ENCODE measurements around the gene XYLB.

XYLB gene

GRCh38 chr3:38458796-38459498, 112.4 kb downstream of the XYLB start:
- Histone ChIP-seq H3K9ac (ENCODE audit: low read depth, low read length) (no peak overlapping the region), H3K4me1 (ENCODE audit: insufficient read depth, low read length) (peaks cover 24% of the 10 kb centered on the region), H3K4me3 (ENCODE audit: low read length) (no peak overlapping the region), H3K9me3 (ENCODE audit: insufficient read depth, low read depth, low read length) (no peaks in the 10 kb centered on the region), H3K27me3 (ENCODE audit: insufficient read depth, low read length) (no peaks in the 10 kb centered on the region), H3K27ac (ENCODE audit: low read depth, low read length) (no peak overlapping the region), H3K36me3 (ENCODE audit: insufficient read depth, low read length) (no peaks in the 10 kb centered on the region)
- WGBS = 87% methylated on average over 13 of the region's 13 CpGs

- Histone ChIP-seq H3K9ac (ENCODE audit: low read depth, low read length) (no peak overlapping the region), H3K27ac (ENCODE audit: low read depth, low read length) (no peak overlapping the region), H3K36me3 (ENCODE audit: insufficient read depth, low read length) (no peaks in the 10 kb centered on the region), H3K27me3 (ENCODE audit: insufficient read depth, low read length) (no peaks in the 10 kb centered on the region), H3K9me3 (ENCODE audit: insufficient read depth, low read depth, low read length) (no peaks in the 10 kb centered on the region), H3K4me1 (ENCODE audit: insufficient read depth, low read length) (peaks cover 24% of the 10 kb centered on the region), H3K4me3 (ENCODE audit: low read length) (no peak overlapping the region)
- 93% methylated on average over 10 of the region's 10 CpGs for WGBS
Measured at GRCh38 chr3:38459499-38460048, 113.0 kb downstream of the XYLB start.

GRCh38 chr3:38460377-38461270, 114.0 kb downstream of the XYLB start:
- no peak overlapping the region for H3K4me3 ChIP-seq (ENCODE audit: low read length)
- no peaks in the 10 kb centered on the region for H3K36me3 ChIP-seq (ENCODE audit: insufficient read depth, low read length)
- peaks cover 24% of the 10 kb centered on the region for H3K4me1 ChIP-seq (ENCODE audit: insufficient read depth, low read length)
- H3K9me3 ChIP-seq (ENCODE audit: insufficient read depth, low read depth, low read length) = no peaks in the 10 kb centered on the region
- no peak overlapping the region for H3K9ac ChIP-seq (ENCODE audit: low read depth, low read length)
- H3K27ac ChIP-seq (ENCODE audit: low read depth, low read length) = no peak overlapping the region
- H3K27me3 ChIP-seq (ENCODE audit: insufficient read depth, low read length) = no peaks in the 10 kb centered on the region
- 93% methylated on average over 12 of the region's 12 CpGs for WGBS
